Measurements from ENCODE around the gene MAN1B1.

GRCh38 chr9:137071282-137071681 lies 15.5 kb upstream of the MAN1B1 start:
- TF ChIP-seq CTCF (IDR thresholded peaks at IDR 0.05; ENCODE audit: low read depth, low read length, missing input control): no peak
- no peak for TF ChIP-seq TAF1 (conservative IDR thresholded peaks at IDR 0.05)
- TF ChIP-seq REST (IDR thresholded peaks at IDR 0.05): no peak
